ENCODE measurements around the gene LRMDA.

LRMDA gene

GRCh38 chr10:75793848-75794247 lies 362.4 kb downstream of the LRMDA start:
- H3K4me3 ChIP-seq (ENCODE audit: low read depth, low read length), result no peak overlapping the region

GRCh38 chr10:75801121-75801520 lies 369.7 kb downstream of the LRMDA start:
- Histone ChIP-seq H3K27ac (ENCODE audit: low read depth, low read length) (no peak overlapping the region), H3K36me3 (ENCODE audit: control insufficient read depth, insufficient read depth, low read length) (no peaks in the 10 kb centered on the region), H3K9me3 (ENCODE audit: control insufficient read depth, insufficient read depth, low read length) (no peaks in the 10 kb centered on the region), H3K4me3 (ENCODE audit: low read depth, low read length) (no peak overlapping the region), H3K9ac (ENCODE audit: low read depth, low read length) (no peak overlapping the region), H3K4me1 (ENCODE audit: control insufficient read depth, insufficient read depth, low read length) (peaks cover 7% of the 10 kb centered on the region; the same call in 1 of the 2 replicates), H3K27me3 (ENCODE audit: control insufficient read depth, insufficient read depth, low read length) (no peaks in the 10 kb centered on the region)

More at GRCh38 chr10:75793848-75794247, 362.4 kb downstream of the LRMDA start:
- H3K27ac ChIP-seq (ENCODE audit: low read depth, low read length), result no peak overlapping the region
- H3K9me3 ChIP-seq (ENCODE audit: control insufficient read depth, insufficient read depth, low read length), result no peaks in the 10 kb centered on the region
- H3K4me1 ChIP-seq (ENCODE audit: control insufficient read depth, insufficient read depth, low read length), result peaks cover 4% of the 10 kb centered on the region
- H3K27me3 ChIP-seq (ENCODE audit: control insufficient read depth, insufficient read depth, low read length), result no peaks in the 10 kb centered on the region
- H3K9ac ChIP-seq (ENCODE audit: low read depth, low read length), result no peak overlapping the region
- no peaks in the 10 kb centered on the region for H3K36me3 ChIP-seq (ENCODE audit: control insufficient read depth, insufficient read depth, low read length)

- no peak overlapping the region for H3K4me3 ChIP-seq (ENCODE audit: low read depth, low read length)
- H3K27ac ChIP-seq (ENCODE audit: low read depth, low read length), result no peak overlapping the region
These were observed 370.2 kb downstream of the LRMDA start for GRCh38 chr10:75801661-75802060.

GRCh38 chr10:75803121-75803520 lies 371.7 kb downstream of the LRMDA start:
- Histone ChIP-seq H3K4me1 (ENCODE audit: control insufficient read depth, insufficient read depth, low read length) (peaks cover 16% of the 10 kb centered on the region), H3K27ac (ENCODE audit: low read depth, low read length) (no peak overlapping the region), H3K9ac (ENCODE audit: low read depth, low read length) (no peak overlapping the region), H3K9me3 (ENCODE audit: control insufficient read depth, insufficient read depth, low read length) (no peaks in the 10 kb centered on the region), H3K4me3 (ENCODE audit: low read depth, low read length) (no peak overlapping the region), H3K27me3 (ENCODE audit: control insufficient read depth, insufficient read depth, low read length) (no peaks in the 10 kb centered on the region), H3K36me3 (ENCODE audit: control insufficient read depth, insufficient read depth, low read length) (no peaks in the 10 kb centered on the region)

More at GRCh38 chr10:75801661-75802060, 370.2 kb downstream of the LRMDA start:
- Histone ChIP-seq H3K4me1 (ENCODE audit: control insufficient read depth, insufficient read depth, low read length) (peaks cover 7% of the 10 kb centered on the region; the same call in 1 of the 2 replicates), H3K9me3 (ENCODE audit: control insufficient read depth, insufficient read depth, low read length) (no peaks in the 10 kb centered on the region), H3K27me3 (ENCODE audit: control insufficient read depth, insufficient read depth, low read length) (no peaks in the 10 kb centered on the region), H3K9ac (ENCODE audit: low read depth, low read length) (no peak overlapping the region), H3K36me3 (ENCODE audit: control insufficient read depth, insufficient read depth, low read length) (no peaks in the 10 kb centered on the region)

- no peaks in the 10 kb centered on the region for H3K36me3 ChIP-seq (ENCODE audit: control insufficient read depth, insufficient read depth, low read length)
- no peaks in the 10 kb centered on the region for H3K27me3 ChIP-seq (ENCODE audit: control insufficient read depth, insufficient read depth, low read length)
- no peaks in the 10 kb centered on the region for H3K9me3 ChIP-seq (ENCODE audit: control insufficient read depth, insufficient read depth, low read length)
- no peak overlapping the region for H3K27ac ChIP-seq (ENCODE audit: low read depth, low read length)
- H3K9ac ChIP-seq (ENCODE audit: low read depth, low read length), result no peak overlapping the region
- peaks cover 18% of the 10 kb centered on the region for H3K4me1 ChIP-seq (ENCODE audit: control insufficient read depth, insufficient read depth, low read length)
- no peak overlapping the region for H3K4me3 ChIP-seq (ENCODE audit: low read depth, low read length)
These were observed 372.6 kb downstream of the LRMDA start for GRCh38 chr10:75803816-75804552.

GRCh38 chr10:75806186-75806585 lies 374.8 kb downstream of the LRMDA start:
- Histone ChIP-seq H3K4me3 (ENCODE audit: low read depth, low read length) (no peak overlapping the region), H3K36me3 (ENCODE audit: control insufficient read depth, insufficient read depth, low read length) (no peaks in the 10 kb centered on the region), H3K27me3 (ENCODE audit: control insufficient read depth, insufficient read depth, low read length) (no peaks in the 10 kb centered on the region), H3K27ac (ENCODE audit: low read depth, low read length) (no peak overlapping the region), H3K9ac (ENCODE audit: low read depth, low read length) (no peak overlapping the region), H3K4me1 (ENCODE audit: control insufficient read depth, insufficient read depth, low read length) (peaks cover 13% of the 10 kb centered on the region; the same call in 1 of the 2 replicates), H3K9me3 (ENCODE audit: control insufficient read depth, insufficient read depth, low read length) (no peaks in the 10 kb centered on the region)

- Histone ChIP-seq H3K9me3 (ENCODE audit: control insufficient read depth, insufficient read depth, low read length) (no peaks in the 10 kb centered on the region), H3K27me3 (ENCODE audit: control insufficient read depth, insufficient read depth, low read length) (no peaks in the 10 kb centered on the region), H3K4me3 (ENCODE audit: low read depth, low read length) (no peak overlapping the region), H3K4me1 (ENCODE audit: control insufficient read depth, insufficient read depth, low read length) (peaks cover 11% of the 10 kb centered on the region; the same call in 1 of the 2 replicates), H3K27ac (ENCODE audit: low read depth, low read length) (no peak overlapping the region), H3K36me3 (ENCODE audit: control insufficient read depth, insufficient read depth, low read length) (no peaks in the 10 kb centered on the region), H3K9ac (ENCODE audit: low read depth, low read length) (no peak overlapping the region)
These were observed 376.0 kb downstream of the LRMDA start for GRCh38 chr10:75807456-75807855.

- Histone ChIP-seq H3K36me3 (ENCODE audit: control insufficient read depth, insufficient read depth, low read length) (no peaks in the 10 kb centered on the region), H3K4me1 (ENCODE audit: control insufficient read depth, insufficient read depth, low read length) (peaks cover 11% of the 10 kb centered on the region; the same call in 1 of the 2 replicates), H3K9me3 (ENCODE audit: control insufficient read depth, insufficient read depth, low read length) (no peaks in the 10 kb centered on the region), H3K27ac (ENCODE audit: low read depth, low read length) (no peak overlapping the region), H3K9ac (ENCODE audit: low read depth, low read length) (no peak overlapping the region), H3K27me3 (ENCODE audit: control insufficient read depth, insufficient read depth, low read length) (no peaks in the 10 kb centered on the region), H3K4me3 (ENCODE audit: low read depth, low read length) (no peak overlapping the region)
These were observed 377.6 kb downstream of the LRMDA start for GRCh38 chr10:75809003-75809402.

- Histone ChIP-seq H3K4me1 (ENCODE audit: control insufficient read depth, insufficient read depth, low read length) (no peaks in the 10 kb centered on the region), H3K36me3 (ENCODE audit: control insufficient read depth, insufficient read depth, low read length) (no peaks in the 10 kb centered on the region), H3K27me3 (ENCODE audit: control insufficient read depth, insufficient read depth, low read length) (no peaks in the 10 kb centered on the region), H3K9ac (ENCODE audit: low read depth, low read length) (no peak overlapping the region), H3K4me3 (ENCODE audit: low read depth, low read length) (no peak overlapping the region), H3K9me3 (ENCODE audit: control insufficient read depth, insufficient read depth, low read length) (no peaks in the 10 kb centered on the region), H3K27ac (ENCODE audit: low read depth, low read length) (no peak overlapping the region)
These were observed 382.6 kb downstream of the LRMDA start for GRCh38 chr10:75814014-75814413.

- H3K9me3 ChIP-seq (ENCODE audit: control insufficient read depth, insufficient read depth, low read length), result no peaks in the 10 kb centered on the region
- H3K27ac ChIP-seq (ENCODE audit: low read depth, low read length), result no peak overlapping the region
- H3K36me3 ChIP-seq (ENCODE audit: control insufficient read depth, insufficient read depth, low read length), result no peaks in the 10 kb centered on the region
- no peaks in the 10 kb centered on the region for H3K4me1 ChIP-seq (ENCODE audit: control insufficient read depth, insufficient read depth, low read length)
- no peak overlapping the region for H3K9ac ChIP-seq (ENCODE audit: low read depth, low read length)
- H3K4me3 ChIP-seq (ENCODE audit: low read depth, low read length), result no peak overlapping the region
- H3K27me3 ChIP-seq (ENCODE audit: control insufficient read depth, insufficient read depth, low read length), result no peaks in the 10 kb centered on the region
These were observed 383.6 kb downstream of the LRMDA start for GRCh38 chr10:75815066-75815465.

- no peaks in the 10 kb centered on the region for H3K36me3 ChIP-seq (ENCODE audit: control insufficient read depth, insufficient read depth, low read length)
- no peak overlapping the region for H3K4me3 ChIP-seq (ENCODE audit: low read depth, low read length)
- H3K27ac ChIP-seq (ENCODE audit: low read depth, low read length), result no peak overlapping the region
- H3K27me3 ChIP-seq (ENCODE audit: control insufficient read depth, insufficient read depth, low read length), result no peaks in the 10 kb centered on the region
- H3K4me1 ChIP-seq (ENCODE audit: control insufficient read depth, insufficient read depth, low read length), result no peaks in the 10 kb centered on the region
- no peak overlapping the region for H3K9ac ChIP-seq (ENCODE audit: low read depth, low read length)
- H3K9me3 ChIP-seq (ENCODE audit: control insufficient read depth, insufficient read depth, low read length), result no peaks in the 10 kb centered on the region
These were observed 385.8 kb downstream of the LRMDA start for GRCh38 chr10:75817198-75817597.

Data from HUES48 (cell line).